HepG2 (cell line): ENCODE data around the gene NOTUM. TPM values are rescaled to one million over a fixed set of nuclear protein-coding genes. Genes with fewer than 3 reads are reported as not detected.
A peak's percentile ranks its signal among the peaks of the same experiment; 100 is the strongest.

Source experiments
- BRF2 ChIP-seq: sonication (generic); formaldehyde crosslinking; IDR thresholded peaks from 2 replicates; pipeline ENCODE4 v1.8.1; 2022; ENCODE audit warnings: mild to moderate bottlenecking, missing genetic modification reagents
- FLYWCH1 ChIP-seq: sonication (generic); formaldehyde crosslinking; IDR thresholded peaks from 2 replicates; pipeline ENCODE4 v1.8.1; 2023; ENCODE audit warnings: mild to moderate bottlenecking, missing genetic modification reagents
- FOXO4 ChIP-seq: sonication (generic); formaldehyde crosslinking; conservative IDR thresholded peaks from 2 replicates; pipeline ENCODE4 v1.8.1; 2023; ENCODE audit warnings: missing genetic modification reagents
- GATAD2A ChIP-seq: IDR thresholded peaks from 2 replicates; pipeline ENCODE4 v1.6.1; 2016
- GTF3A ChIP-seq: sonication (generic); formaldehyde crosslinking; conservative IDR thresholded peaks from 2 replicates; pipeline ENCODE4 v1.4.0; 2020; ENCODE audit warnings: mild to moderate bottlenecking, missing genetic modification reagents
- HNF1A ChIP-seq, 2 experiments: sonication (generic) in 1 of 2; formaldehyde crosslinking in 1 of 2; IDR thresholded peaks; 2 replicates each; pipeline versions ENCODE4 v1.4.0 to v1.6.1; 2016 to 2020; ENCODE audit warnings: borderline replicate concordance in 1 of 2, low read depth in 1 of 2, mild to moderate bottlenecking in 1 of 2, missing genetic modification reagents in 1 of 2
- KLF6 ChIP-seq: IDR thresholded peaks from 2 replicates; pipeline ENCODE4 v1.8.0; 2016; ENCODE audit warnings: missing biosample characterization, missing genetic modification reagents
- MYPOP ChIP-seq: sonication (generic); formaldehyde crosslinking; IDR thresholded peaks from 2 replicates; pipeline ENCODE4 v1.8.1; 2023; ENCODE audit warnings: mild to moderate bottlenecking, moderate library complexity, missing genetic modification reagents
- RBM22 ChIP-seq: fragments of 200-400 bp; formaldehyde crosslinking; optimal IDR thresholded peaks from 2 replicates; pipeline ENCODE3; 2017; ENCODE audit warnings: mild to moderate bottlenecking, low read length, moderate library complexity
- SKI ChIP-seq: fragments of 450-650 bp; IDR thresholded peaks from one replicate; pipeline ENCODE4 v1.6.1; 2018; ENCODE audit warnings: mild to moderate bottlenecking; ENCODE audit not compliant: partially characterized antibody
- TBP ChIP-seq: sonication (generic); formaldehyde crosslinking; IDR thresholded peaks from 2 replicates; pipeline ENCODE4 v1.5.0; 2020; ENCODE audit warnings: missing genetic modification reagents
- TFE3 ChIP-seq: IDR thresholded peaks from 2 replicates; pipeline ENCODE4 v1.6.1; 2016
- XRCC5 ChIP-seq: fragments of 200-400 bp; formaldehyde crosslinking; optimal IDR thresholded peaks from 2 replicates; pipeline ENCODE3; 2017; ENCODE audit warnings: mild to moderate bottlenecking, low read length
- ZBTB38 ChIP-seq: sonication (generic); formaldehyde crosslinking; IDR thresholded peaks from 2 replicates; pipeline ENCODE4 v1.5.1; 2020; ENCODE audit warnings: mild to moderate bottlenecking, missing genetic modification reagents
- ZNF329 ChIP-seq: sonication (generic); formaldehyde crosslinking; IDR thresholded peaks from 2 replicates; pipeline ENCODE4 v1.9.0; 2021; ENCODE audit warnings: low read depth, mild to moderate bottlenecking, missing genetic modification reagents
- ZNF564 ChIP-seq: sonication (generic); formaldehyde crosslinking; IDR thresholded peaks from 2 replicates; pipeline ENCODE4 v1.8.1; 2023; ENCODE audit warnings: mild to moderate bottlenecking, missing genetic modification reagents
- ZNF616 ChIP-seq: sonication (generic); formaldehyde crosslinking; IDR thresholded peaks from 2 replicates; pipeline ENCODE4 v1.5.0; 2020; ENCODE audit warnings: low read depth, mild to moderate bottlenecking, missing genetic modification reagents
- ZNF670 ChIP-seq: sonication (generic); formaldehyde crosslinking; IDR thresholded peaks from 2 replicates; pipeline ENCODE4 v1.8.0; 2022; ENCODE audit warnings: mild to moderate bottlenecking, missing genetic modification reagents, borderline replicate concordance
- ZNF792 ChIP-seq: IDR thresholded peaks from 2 replicates; pipeline ENCODE4 v1.6.1; 2016
- polyA plus RNA-seq, 8 experiments: library from polyadenylated mRNA; depleted of rRNA in 3 of 8; stranded (reverse) in 7 of 8; unstranded in 1 of 8; fragments of >200 nt; fragmentation: Illumina TruSeq in 4 of 8; extraction: Trizol in 4 of 8; gene quantifications; 2 replicates each; pipeline versions ENCODE4 v1.2.1 to v1.2.3, GENCODE V29; 2011 to 2016; ENCODE audit warnings: low read depth in 4 of 8, missing spikeins in 1 of 8, mixed read lengths in 1 of 8; ENCODE audit not compliant: insufficient read depth in 1 of 8
- total RNA-seq, 5 experiments: library from RNA; depleted of rRNA; stranded (reverse); fragments of >200 nt; fragmentation: Illumina TruSeq; extraction: Trizol; gene quantifications; 2 replicates each; pipeline ENCODE4 v1.2.3, GENCODE V29; 2016; ENCODE audit warnings: low read depth in 1 of 5

The NOTUM gene
- total and polyA plus RNA-seq, 2 of the 13 experiments (the other 11 are each of a cell fraction or from before 2014, with no cell fraction given), result 150 to 160 TPM

GRCh38 chr17:81976332-81977210 is 15.6 kb upstream of the NOTUM start (continued):
- TF ChIP-seq BRF2 (CRISPR knock-in tag) (no peak), GTF3A (CRISPR knock-in tag) (no peak), ZNF329 (CRISPR knock-in tag) (no peak), ZBTB38 (peak; percentile 92), ZNF616 (CRISPR knock-in tag) (0 out of 2 replicates have a peak, but pooled peaks have one; percentile 22), HNF1A (IDR thresholded peaks at IDR 0.05; ENCODE audit: low read depth) (no peak), HNF1A (CRISPR knock-in tag; IDR thresholded peaks at IDR 0.05; ENCODE audit: borderline replicate concordance) (no peak), ZNF564 (peak; percentile 24; the same call in 1 of the 2 replicates), FLYWCH1 (CRISPR knock-in tag) (0 out of 2 replicates have a peak, but pooled peaks have one; percentile 68), XRCC5 (peak; percentile 48), SKI (no peak), ZNF670 (CRISPR knock-in tag) (peak; percentile 67; the same call in 1 of the 2 replicates), GATAD2A (peak; percentile 17; the same call in 1 of the 2 replicates), TBP (CRISPR knock-in tag) (no peak), TFE3 (peak; percentile 36), ZNF792 (peak; percentile 23; the same call in 1 of the 2 replicates), FOXO4 (peak; percentile 93; the same call in 1 of the 2 replicates), KLF6 (CRISPR knock-in tag) (peak; percentile 10; the same call in 1 of the 2 replicates), RBM22 (peak; percentile 61), MYPOP (peak; percentile 69; the same call in 1 of the 2 replicates)
